NCI-H146 treated with DMSO at 0.1 percent for 48 hours (cell line): ENCODE data around the gene ATM.
A peak's percentile ranks its signal among the peaks of the same experiment; 100 is the strongest.
"Not testable (repeated sequence)": the region's sequence is repeated elsewhere in the genome, so short reads cannot be mapped to it uniquely, and the experiment has no call there.

Source experiments
- DNase-seq: peaks from one replicate; lab custom pipeline; 2025; ENCODE audit not compliant: unreplicated experiment; lab: John Stamatoyannopoulos, UW

ATM gene

GRCh38 chr11:108269583-108269982, 46.7 kb downstream of the ATM start:
- no peak for DNase-seq

- not testable (repeated sequence) for DNase-seq
Measured at GRCh38 chr11:108276985-108277616, 54.2 kb downstream of the ATM start.

GRCh38 chr11:108278546-108278945, 55.7 kb downstream of the ATM start:
- DNase-seq, result peak; percentile 66

GRCh38 chr11:108278954-108279353, 56.1 kb downstream of the ATM start:
- no peak for DNase-seq

- no peak for DNase-seq
Measured at GRCh38 chr11:108286370-108286769, 63.5 kb downstream of the ATM start.

- no peak for DNase-seq
Measured at GRCh38 chr11:108286956-108287355, 64.1 kb downstream of the ATM start.

GRCh38 chr11:108289066-108289465, 66.2 kb downstream of the ATM start:
- DNase-seq, result not testable (repeated sequence)

- no peak for DNase-seq
Measured at GRCh38 chr11:108289699-108290098, 66.8 kb downstream of the ATM start.

- DNase-seq, result no peak
Measured at GRCh38 chr11:108293229-108293628, 70.4 kb downstream of the ATM start.

GRCh38 chr11:108302121-108302785, 79.4 kb downstream of the ATM start:
- no peak for DNase-seq

GRCh38 chr11:108307751-108308150, 84.9 kb downstream of the ATM start:
- DNase-seq, result no peak

- no peak for DNase-seq
Measured at GRCh38 chr11:108313444-108313843, 90.6 kb downstream of the ATM start.

GRCh38 chr11:108316061-108316460, 93.2 kb downstream of the ATM start:
- DNase-seq, result no peak

- DNase-seq, result no peak
Measured at GRCh38 chr11:108319541-108320145, 96.8 kb downstream of the ATM start.

GRCh38 chr11:108322666-108323065, 99.8 kb downstream of the ATM start:
- DNase-seq, result no peak

GRCh38 chr11:108324587-108324986, 101.7 kb downstream of the ATM start:
- peak; percentile 10 for DNase-seq

- no peak for DNase-seq
Measured at GRCh38 chr11:108333403-108333899, 110.6 kb downstream of the ATM start.

- no peak for DNase-seq
Measured at GRCh38 chr11:108338750-108339149, 115.9 kb downstream of the ATM start.

GRCh38 chr11:108340973-108341372, 118.1 kb downstream of the ATM start:
- peak; percentile 84 for DNase-seq

- no peak for DNase-seq
Measured at GRCh38 chr11:108341654-108342053, 118.8 kb downstream of the ATM start.

GRCh38 chr11:108343714-108344113, 120.8 kb downstream of the ATM start:
- DNase-seq, result no peak

- DNase-seq, result no peak
Measured at GRCh38 chr11:108345767-108346166, 122.9 kb downstream of the ATM start.
